IMR-90 (cell line): Measurements from ENCODE around the gene CREBZF. TPM values are rescaled to one million over a fixed set of nuclear protein-coding genes. Genes with fewer than 3 reads are reported as not detected.

ENCODE experiments used
- ATAC-seq: fragments of 200-7000 bp; cut with Tn5 transposase; 2 replicates; pipeline ENCODE4 v1.9.1; 2020; ENCODE audit warnings: low read depth, mild to moderate bottlenecking, moderate library complexity
- BruUV-seq: library from RNA; stranded (reverse); fragments of 400-500 nt; replicated peaks from 2 replicates; lab custom pipeline; 2021; lab: Mats Ljungman, UMichigan
- CTCF ChIA-PET: fragments of 300-600 bp; formaldehyde crosslinking; extraction: SDS; loops from one replicate; lab custom pipeline; 2021; ENCODE audit warnings: antibody characterized with exemption; lab: Yijun Ruan, JAX
- POLR2A ChIA-PET: fragments of 300-600 bp; sonication (Branson Sonifier 250); formaldehyde crosslinking; loops from one replicate; lab custom pipeline; 2022; ENCODE audit warnings: antibody characterized with exemption; ENCODE audit not compliant: unreplicated experiment; lab: Charles Lee
- DNase-seq: peaks from one replicate; pipeline ENCODE4 v3.0.0; 2013
- H2AFZ ChIP-seq: replicated peaks from 2 replicates; pipeline ENCODE3; 2013; ENCODE audit warnings: low read length, mild to moderate bottlenecking; ENCODE audit not compliant: poor library complexity
- H2AK5ac ChIP-seq: 2 replicates; pipeline ENCODE4 v1.6.1; 2013; ENCODE audit warnings: low read depth, low read length, inconsistent platforms
- H2AK9ac ChIP-seq: replicated peaks from 2 replicates; pipeline ENCODE3; 2013; ENCODE audit warnings: mild to moderate bottlenecking, low read depth, low read length, moderate library complexity; ENCODE audit not compliant: poor library complexity
- H2BK120ac ChIP-seq: 2 replicates; pipeline ENCODE4 v1.6.1; 2013; ENCODE audit warnings: low read depth, low read length, inconsistent platforms
- H2BK15ac ChIP-seq: 3 replicates; pipeline ENCODE4 v1.6.1; 2013; ENCODE audit warnings: low read depth, low read length, inconsistent platforms
- H2BK20ac ChIP-seq: 2 replicates; pipeline ENCODE4 v1.6.1; 2013; ENCODE audit warnings: low read depth, mild to moderate bottlenecking, inconsistent platforms, low read length, moderate library complexity
- H2BK5ac ChIP-seq: 2 replicates; pipeline ENCODE4 v1.6.1; 2013; ENCODE audit warnings: mild to moderate bottlenecking, low read depth, low read length, inconsistent platforms; ENCODE audit not compliant: poor library complexity, severe bottlenecking
- H3K14ac ChIP-seq: replicated peaks from 2 replicates; pipeline ENCODE4 v1.6.1; 2013; ENCODE audit warnings: low read depth, low read length, inconsistent platforms
- H3K18ac ChIP-seq: 2 replicates; pipeline ENCODE4 v1.6.1; 2013; ENCODE audit warnings: low read depth, low read length, control low read depth
- H3K23ac ChIP-seq: 2 replicates; pipeline ENCODE4 v1.6.1; 2013; ENCODE audit warnings: low read depth, low read length, inconsistent platforms
- H3K27ac ChIP-seq: 2 replicates; pipeline ENCODE4 v1.5.1; 2013; ENCODE audit warnings: mild to moderate bottlenecking, control low read depth, low read length; ENCODE audit not compliant: insufficient read depth
- H3K27me3 ChIP-seq: 2 replicates; pipeline ENCODE4 v1.6.1; 2013; ENCODE audit warnings: low read length; ENCODE audit not compliant: control insufficient read depth, insufficient read depth
- H3K36me3 ChIP-seq: 2 replicates; pipeline ENCODE4 v1.6.1; 2013; ENCODE audit warnings: low read length, mixed read lengths; ENCODE audit not compliant: control insufficient read depth, insufficient read depth
- H3K4ac ChIP-seq: 2 replicates; pipeline ENCODE4 v1.6.1; 2013; ENCODE audit warnings: low read depth, low read length, inconsistent platforms
- H3K4me1 ChIP-seq: 2 replicates; pipeline ENCODE4 v1.6.1; 2013; ENCODE audit warnings: low read length, mixed read lengths; ENCODE audit not compliant: control insufficient read depth, insufficient read depth
- H3K4me2 ChIP-seq: 2 replicates; pipeline ENCODE4 v1.6.1; 2013; ENCODE audit warnings: low read depth, mild to moderate bottlenecking, control low read depth, low read length, moderate library complexity
- H3K4me3 ChIP-seq: 2 replicates; pipeline ENCODE4 v1.5.1; 2013; ENCODE audit warnings: low read depth, mild to moderate bottlenecking, control low read depth, low read length, moderate library complexity; ENCODE audit not compliant: insufficient read depth
- H3K56ac ChIP-seq: 2 replicates; pipeline ENCODE4 v1.6.1; 2013; ENCODE audit warnings: low read length, inconsistent platforms; ENCODE audit not compliant: insufficient read depth; ENCODE audit errors: extremely low read depth
- H3K79me1 ChIP-seq, 2 experiments: 2 replicates each; pipeline ENCODE4 v1.6.1; 2013; ENCODE audit warnings: low read length in 2 of 2, inconsistent platforms in 1 of 2, low read depth in 1 of 2
- H3K9ac ChIP-seq: 2 replicates; pipeline ENCODE4 v1.6.1; 2013; ENCODE audit warnings: low read depth, low read length, control low read depth
- H3K9me1 ChIP-seq: 2 replicates; pipeline ENCODE4 v1.6.1; 2013; ENCODE audit warnings: low read length, inconsistent platforms; ENCODE audit not compliant: insufficient read depth
- H3K9me3 ChIP-seq: 2 replicates; pipeline ENCODE4 v1.6.1; 2013; ENCODE audit warnings: low read length; ENCODE audit not compliant: control insufficient read depth, insufficient read depth
- H4K20me1 ChIP-seq: 2 replicates; pipeline ENCODE4 v1.6.1; 2013; ENCODE audit warnings: low read length, inconsistent platforms; ENCODE audit not compliant: insufficient read depth
- H4K5ac ChIP-seq: 2 replicates; pipeline ENCODE4 v1.6.1; 2013; ENCODE audit warnings: mild to moderate bottlenecking, low read depth, low read length, control low read depth
- H4K8ac ChIP-seq, 2 experiments: 2 replicates each; pipeline ENCODE4 v1.6.1; 2013; ENCODE audit warnings: low read depth in 2 of 2, low read length in 2 of 2, control low read depth in 1 of 2, inconsistent platforms in 1 of 2
- H4K91ac ChIP-seq: 2 replicates; pipeline ENCODE4 v1.6.1; 2013; ENCODE audit warnings: low read depth, low read length, inconsistent platforms; ENCODE audit not compliant: insufficient read depth
- BHLHE40 ChIP-seq: fragments of 150-350 bp; IDR thresholded peaks from 2 replicates; pipeline ENCODE4 v1.6.1; 2016; ENCODE audit warnings: mild to moderate bottlenecking, low read depth, low read length
- CEBPB ChIP-seq: IDR thresholded peaks from 2 replicates; pipeline ENCODE4 v1.6.1; 2012; ENCODE audit warnings: low read depth, low read length, improper control_type of control experiment
- CHD1 ChIP-seq: IDR thresholded peaks from 2 replicates; pipeline ENCODE4 v1.6.1; 2012; ENCODE audit warnings: low read depth, low read length, improper control_type of control experiment
- FOS ChIP-seq: fragments of 150-350 bp; IDR thresholded peaks from 2 replicates; pipeline ENCODE4 v1.6.1; 2016; ENCODE audit warnings: low read depth, low read length
- MAFK ChIP-seq: IDR thresholded peaks from 2 replicates; pipeline ENCODE4 v1.6.1; 2012; ENCODE audit warnings: low read depth, low read length, improper control_type of control experiment
- MAZ ChIP-seq: IDR thresholded peaks from 2 replicates; pipeline ENCODE4 v1.6.1; 2012; ENCODE audit warnings: low read depth, mild to moderate bottlenecking, low read length, improper control_type of control experiment, moderate library complexity, borderline replicate concordance
- MXI1 ChIP-seq: IDR thresholded peaks from 2 replicates; pipeline ENCODE4 v1.6.1; 2012; ENCODE audit warnings: low read depth, mild to moderate bottlenecking, low read length, moderate library complexity, borderline replicate concordance
- NFE2L2 ChIP-seq: fragments of 150-350 bp; IDR thresholded peaks from 2 replicates; pipeline ENCODE4 v1.6.1; 2016; ENCODE audit warnings: low read depth, mild to moderate bottlenecking, low read length
- POLR2A ChIP-seq: IDR thresholded peaks from 2 replicates; pipeline ENCODE4 v1.6.1; 2012; ENCODE audit warnings: mild to moderate bottlenecking, low read depth, low read length
- RAD21 ChIP-seq: IDR thresholded peaks from 2 replicates; pipeline ENCODE4 v1.6.1; 2012; ENCODE audit warnings: low read length, improper control_type of control experiment
- RCOR1 ChIP-seq: IDR thresholded peaks from 2 replicates; pipeline ENCODE4 v1.6.1; 2012; ENCODE audit warnings: mild to moderate bottlenecking, low read length, improper control_type of control experiment; ENCODE audit not compliant: insufficient replicate concordance
- RFX5 ChIP-seq: IDR thresholded peaks from 2 replicates; pipeline ENCODE4 v1.8.0; 2012; ENCODE audit warnings: low read depth, mild to moderate bottlenecking, low read length, moderate library complexity
- SMC3 ChIP-seq: fragments of 150-350 bp; IDR thresholded peaks from 2 replicates; pipeline ENCODE4 v1.6.1; 2016; ENCODE audit warnings: low read depth, mild to moderate bottlenecking, antibody characterized with exemption, low read length, moderate library complexity
- WGBS, 2 experiments: methylation state at CpG; one replicate each; pipeline versions ENCODE4 v1.1.5 to v1.1.7; 2013; ENCODE audit warnings: missing lambda C conversion rate in 2 of 2; ENCODE audit not compliant: insufficient read length in 1 of 2; ENCODE audit errors: extremely low coverage in 2 of 2; 5-methylcytosine and 5-hydroxymethylcytosine counted together
- dilution Hi-C: fragments of 300-500 bp; cut with HindIII; formaldehyde crosslinking; loops from one replicate; pipeline ENCODE4 v1.14.3; 2018; ENCODE audit warnings: low sequenced_read_pairs; ENCODE audit not compliant: unreplicated experiment
- in situ Hi-C: fragments of 300-500 bp; cut with MboI; formaldehyde crosslinking; loops from 3 replicates; pipeline ENCODE4 v1.14.3; 2019; ENCODE audit warnings: low sequenced_read_pairs, inconsistent platforms, mixed read lengths
- intact Hi-C: fragments of 100-400 bp; cut with micrococcal nuclease; formaldehyde crosslinking; loops from 2 replicates; pipeline ENCODE4 v1.10.0; 2022
- polyA plus RNA-seq, 3 experiments: library from polyadenylated mRNA; depleted of rRNA; stranded (reverse); fragments of >200 nt; gene quantifications; 2 replicates each; pipeline ENCODE4 v1.2.3, GENCODE V29; 2012; ENCODE audit warnings: low replicate concordance in 1 of 3
- total RNA-seq: library from RNA; depleted of rRNA; stranded (reverse); fragments of >200 nt; gene quantifications from 2 replicates; pipeline ENCODE4 v1.2.3, GENCODE V29; 2012
- TF ChIP-seq, protein P1 (sequence below): fragments of 150-350 bp; IDR thresholded peaks from 2 replicates; pipeline ENCODE4 v1.6.1; 2017; ENCODE audit warnings: mild to moderate bottlenecking, antibody characterized with exemption, low read length, low read depth
- TF ChIP-seq, protein P2 (sequence below): conservative IDR thresholded peaks from 2 replicates; pipeline ENCODE4 v1.5.1; 2012; ENCODE audit warnings: mild to moderate bottlenecking, low read depth, low read length, improper control_type of control experiment

The CREBZF gene
- total and polyA plus RNA-seq, 2 of the 4 experiments (the other 2 are of a cell fraction): 12.5 to 17.7 TPM

DNA sequence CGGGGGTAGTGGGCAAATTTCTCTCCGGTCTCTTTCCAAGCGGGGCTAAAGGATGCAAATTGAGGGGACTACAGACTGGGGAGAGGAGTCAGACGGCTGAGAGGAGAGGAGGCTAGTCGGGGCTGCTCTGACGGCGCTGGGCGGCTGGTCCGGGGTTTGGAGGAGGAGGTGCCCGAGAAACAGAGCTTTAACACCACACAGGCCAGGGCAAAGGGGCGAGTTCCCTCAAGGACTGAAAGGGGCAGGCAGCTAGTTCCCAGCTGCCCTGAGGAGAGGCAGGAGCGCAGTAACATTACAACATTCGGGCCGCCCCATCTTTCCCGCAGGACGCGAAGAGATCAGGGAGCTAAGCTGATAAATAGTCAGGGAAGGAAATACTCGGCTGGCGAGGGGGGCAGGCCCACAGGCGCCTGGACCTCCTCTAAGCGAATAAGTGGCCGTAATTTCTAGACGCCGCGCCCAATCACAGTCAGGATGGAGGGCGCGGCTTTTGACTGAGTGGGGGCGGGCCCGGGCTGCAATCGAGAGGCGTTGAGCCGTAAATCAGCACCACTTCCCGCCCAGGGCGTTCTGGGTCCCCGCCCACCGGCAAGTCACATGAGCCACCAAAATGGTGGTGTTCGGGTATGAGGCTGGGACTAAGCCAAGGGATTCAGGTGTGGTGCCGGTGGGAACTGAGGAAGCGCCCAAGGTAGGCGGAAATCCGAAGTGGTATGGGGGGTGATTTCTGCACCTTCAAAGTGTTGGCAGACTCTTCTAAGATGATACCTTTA, 36.7 kb downstream of the CREBZF start, which contains the start of gene TMEM126B:
TMEM126B (plus strand) TSS at position 596 of the 773 bp plus-strand sequence; CDS start at position 611, 15 bp downstream.
- 0 out of 2 replicates have a peak within 1 kb of the TSS, but pooled peaks have one; percentile 38 for H2AK5ac ChIP-seq
- no peaks in the 10 kb centered on the region for H3K9me1 ChIP-seq
- peaks cover 4 to 30% of the 10 kb centered on the region in 2 experiments; a peak in 2 of 4 replicates for H3K79me1 ChIP-seq
- H3K23ac ChIP-seq: peak within 1 kb of the TSS; percentile 91
- peak within 1 kb of the TSS; percentile 74 to 93 for H4K8ac ChIP-seq
- H3K4me2 ChIP-seq: peak within 1 kb of the TSS; percentile 90
- H2BK15ac ChIP-seq: peak within 1 kb of the TSS; percentile 56; the same call in 2 of the 3 replicates
- H2BK20ac ChIP-seq: peak within 1 kb of the TSS; percentile 1; the same call in 1 of the 2 replicates
- no peaks in the 10 kb centered on the region for H3K27me3 ChIP-seq
- peak within 1 kb of the TSS; percentile 80 for H2BK5ac ChIP-seq
- H4K20me1 ChIP-seq: no peaks in the 10 kb centered on the region
- peak within 1 kb of the TSS; percentile 99 for H2AFZ ChIP-seq
- ChIA-PET CTCF (no interaction called here), POLR2A (interaction anchor here (0.7 to 1.4 kb wide), 4 partner anchors 11 to 36 kb away, joined by 3 to 16 read pairs (median 4); partner anchors contain the start of gene CREBZF)
- peak within 1 kb of the TSS; percentile 93 for H3K14ac ChIP-seq
- dilution Hi-C loops: no loop called here
- H3K56ac ChIP-seq: peak within 1 kb of the TSS; percentile 92
- DNase-seq (peak; percentile 94), ATAC-seq (peak; percentile 99)
- H3K9ac ChIP-seq: peak within 1 kb of the TSS; percentile 84
- H3K9me3 ChIP-seq: no peaks in the 10 kb centered on the region
- H3K18ac ChIP-seq: peak within 1 kb of the TSS; percentile 64
- peak within 1 kb of the TSS; percentile 80 for H4K5ac ChIP-seq
- H2BK120ac ChIP-seq: peak within 1 kb of the TSS; percentile 70
- peak within 1 kb of the TSS; percentile 86 for H3K27ac ChIP-seq
- 0 out of 2 replicates have a peak, but pooled peaks cover 2% of the 10 kb centered on the region for H3K36me3 ChIP-seq
- in situ Hi-C loops: no loop called here
- peak within 1 kb of the TSS; percentile 76 for H4K91ac ChIP-seq
- intact Hi-C loops: loop anchor here (1.0 to 2.0 kb wide), 2 partner anchors 33 to 37 kb away; partner anchors contain the start of gene CREBZF
- peak within 1 kb of the TSS; percentile 74 for H3K4ac ChIP-seq
- WGBS, 2 experiments: 1% methylated on average over 11 of the region's 41 CpGs; no CpG with 5 or more reads in 1 of the 2 experiments
- BruUV-seq: no TSS peak
- peak within 1 kb of the TSS; percentile 74 for H3K4me3 ChIP-seq
- peak within 1 kb of the TSS; percentile 38 for H2AK9ac ChIP-seq
- peaks cover 2% of the 10 kb centered on the region for H3K4me1 ChIP-seq
- TF ChIP-seq MXI1: peak; percentile 84
- TF ChIP-seq SMC3: no peak
- peak; percentile 44; the same call in 1 of the 2 replicates for TF ChIP-seq BHLHE40
- TF ChIP-seq, protein P1, sequence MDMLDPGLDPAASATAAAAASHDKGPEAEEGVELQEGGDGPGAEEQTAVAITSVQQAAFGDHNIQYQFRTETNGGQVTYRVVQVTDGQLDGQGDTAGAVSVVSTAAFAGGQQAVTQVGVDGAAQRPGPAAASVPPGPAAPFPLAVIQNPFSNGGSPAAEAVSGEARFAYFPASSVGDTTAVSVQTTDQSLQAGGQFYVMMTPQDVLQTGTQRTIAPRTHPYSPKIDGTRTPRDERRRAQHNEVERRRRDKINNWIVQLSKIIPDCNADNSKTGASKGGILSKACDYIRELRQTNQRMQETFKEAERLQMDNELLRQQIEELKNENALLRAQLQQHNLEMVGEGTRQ: peak; percentile 91
- TF ChIP-seq RFX5: no peak
- no peak for TF ChIP-seq RAD21
- no peak for TF ChIP-seq MAFK
- no peak; the same call in 1 of the 2 replicates for TF ChIP-seq CEBPB
- TF ChIP-seq MAZ: peak; percentile 94
- TF ChIP-seq RCOR1: no peak
- TF ChIP-seq, protein P2, sequence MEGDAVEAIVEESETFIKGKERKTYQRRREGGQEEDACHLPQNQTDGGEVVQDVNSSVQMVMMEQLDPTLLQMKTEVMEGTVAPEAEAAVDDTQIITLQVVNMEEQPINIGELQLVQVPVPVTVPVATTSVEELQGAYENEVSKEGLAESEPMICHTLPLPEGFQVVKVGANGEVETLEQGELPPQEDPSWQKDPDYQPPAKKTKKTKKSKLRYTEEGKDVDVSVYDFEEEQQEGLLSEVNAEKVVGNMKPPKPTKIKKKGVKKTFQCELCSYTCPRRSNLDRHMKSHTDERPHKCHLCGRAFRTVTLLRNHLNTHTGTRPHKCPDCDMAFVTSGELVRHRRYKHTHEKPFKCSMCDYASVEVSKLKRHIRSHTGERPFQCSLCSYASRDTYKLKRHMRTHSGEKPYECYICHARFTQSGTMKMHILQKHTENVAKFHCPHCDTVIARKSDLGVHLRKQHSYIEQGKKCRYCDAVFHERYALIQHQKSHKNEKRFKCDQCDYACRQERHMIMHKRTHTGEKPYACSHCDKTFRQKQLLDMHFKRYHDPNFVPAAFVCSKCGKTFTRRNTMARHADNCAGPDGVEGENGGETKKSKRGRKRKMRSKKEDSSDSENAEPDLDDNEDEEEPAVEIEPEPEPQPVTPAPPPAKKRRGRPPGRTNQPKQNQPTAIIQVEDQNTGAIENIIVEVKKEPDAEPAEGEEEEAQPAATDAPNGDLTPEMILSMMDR: no peak
- peak; percentile 54; the same call in 1 of the 2 replicates for TF ChIP-seq POLR2A
- TF ChIP-seq CHD1: no peak
- no peak for TF ChIP-seq FOS
- TF ChIP-seq NFE2L2: no peak
